ENCODE data around the gene CLASRP.
A peak's percentile ranks its signal among the peaks of the same experiment; 100 is the strongest.
"Not testable (repeated sequence)": the region's sequence is repeated elsewhere in the genome, so short reads cannot be mapped to it uniquely, and the experiment has no call there.

The CLASRP gene

GRCh38 chr19:45100846-45101252 lies 62.0 kb downstream of the CLASRP start:
- Histone ChIP-seq H3K4me1 (ENCODE audit: insufficient read depth, insufficient read length) (peaks cover 34% of the 10 kb centered on the region), H3K36me3 (ENCODE audit: insufficient read depth, insufficient read length, low read length) (peaks cover 29% of the 10 kb centered on the region), H3K9ac (ENCODE audit: insufficient read length, low read depth) (no peak overlapping the region), H3K27me3 (ENCODE audit: insufficient read depth, insufficient read length) (no peaks in the 10 kb centered on the region), H3K4me3 (ENCODE audit: insufficient read length, low read depth) (no peak overlapping the region), H3K9me3 (ENCODE audit: insufficient read depth, low read length) (no peaks in the 10 kb centered on the region)
- DNase-seq (ENCODE audit: low read depth, low spot score), result no peak
- TF ChIP-seq SUZ12 (IDR thresholded peaks at IDR 0.05; ENCODE audit: extremely low read depth, insufficient read depth, insufficient read length), result no peak
- TF ChIP-seq ZNF274 (IDR thresholded peaks at IDR 0.05; ENCODE audit: low read depth, low read length), result no peak
- TF ChIP-seq YY1 (IDR thresholded peaks at IDR 0.05; ENCODE audit: insufficient read depth, insufficient read length), result no peak

GRCh38 chr19:45101806-45102205 lies 63.0 kb downstream of the CLASRP start:
- H3K27me3 ChIP-seq (ENCODE audit: insufficient read depth, insufficient read length), result no peaks in the 10 kb centered on the region
- H3K4me1 ChIP-seq (ENCODE audit: insufficient read depth, insufficient read length), result peaks cover 34% of the 10 kb centered on the region
- no peak overlapping the region for H3K4me3 ChIP-seq (ENCODE audit: insufficient read length, low read depth)
- peaks cover 26% of the 10 kb centered on the region for H3K36me3 ChIP-seq (ENCODE audit: insufficient read depth, insufficient read length, low read length)
- H3K9me3 ChIP-seq (ENCODE audit: insufficient read depth, low read length), result no peaks in the 10 kb centered on the region
- no peak for DNase-seq (ENCODE audit: low read depth, low spot score)
- no peak overlapping the region for H3K9ac ChIP-seq (ENCODE audit: insufficient read length, low read depth)
- TF ChIP-seq SUZ12 (IDR thresholded peaks at IDR 0.05; ENCODE audit: extremely low read depth, insufficient read depth, insufficient read length), result no peak
- no peak for TF ChIP-seq YY1 (IDR thresholded peaks at IDR 0.05; ENCODE audit: insufficient read depth, insufficient read length)
- TF ChIP-seq ZNF274 (IDR thresholded peaks at IDR 0.05; ENCODE audit: low read depth, low read length), result no peak

GRCh38 chr19:45102481-45102880 lies 63.6 kb downstream of the CLASRP start:
- no peak overlapping the region for H3K9ac ChIP-seq (ENCODE audit: insufficient read length, low read depth)
- no peak for TF ChIP-seq SUZ12 (IDR thresholded peaks at IDR 0.05; ENCODE audit: extremely low read depth, insufficient read depth, insufficient read length)
- peaks cover 28% of the 10 kb centered on the region for H3K4me1 ChIP-seq (ENCODE audit: insufficient read depth, insufficient read length)

GRCh38 chr19:45103156-45103507 lies 64.3 kb downstream of the CLASRP start:
- TF ChIP-seq ZNF274 (IDR thresholded peaks at IDR 0.05; ENCODE audit: low read depth, low read length), result no peak
- TF ChIP-seq SUZ12 (IDR thresholded peaks at IDR 0.05; ENCODE audit: extremely low read depth, insufficient read depth, insufficient read length), result no peak
- TF ChIP-seq YY1 (IDR thresholded peaks at IDR 0.05; ENCODE audit: insufficient read depth, insufficient read length), result no peak
- Histone ChIP-seq H3K27me3 (ENCODE audit: insufficient read depth, insufficient read length) (no peaks in the 10 kb centered on the region), H3K36me3 (ENCODE audit: insufficient read depth, insufficient read length, low read length) (peaks cover 26% of the 10 kb centered on the region), H3K4me3 (ENCODE audit: insufficient read length, low read depth) (no peak overlapping the region), H3K9me3 (ENCODE audit: insufficient read depth, low read length) (no peaks in the 10 kb centered on the region), H3K4me1 (ENCODE audit: insufficient read depth, insufficient read length) (peaks cover 21% of the 10 kb centered on the region), H3K9ac (ENCODE audit: insufficient read length, low read depth) (peak overlapping the region; percentile 32)
- DNase-seq (ENCODE audit: low read depth, low spot score), result no peak

More at GRCh38 chr19:45102481-45102880, 63.6 kb downstream of the CLASRP start:
- DNase-seq (ENCODE audit: low read depth, low spot score), result no peak
- Histone ChIP-seq H3K27me3 (ENCODE audit: insufficient read depth, insufficient read length) (no peaks in the 10 kb centered on the region), H3K4me3 (ENCODE audit: insufficient read length, low read depth) (no peak overlapping the region), H3K9me3 (ENCODE audit: insufficient read depth, low read length) (no peaks in the 10 kb centered on the region), H3K36me3 (ENCODE audit: insufficient read depth, insufficient read length, low read length) (peaks cover 26% of the 10 kb centered on the region)

GRCh38 chr19:45103508-45104319 lies 64.9 kb downstream of the CLASRP start:
- H3K27me3 ChIP-seq (ENCODE audit: insufficient read depth, insufficient read length), result no peaks in the 10 kb centered on the region
- H3K4me1 ChIP-seq (ENCODE audit: insufficient read depth, insufficient read length), result peaks cover 16% of the 10 kb centered on the region
- no peak for DNase-seq (ENCODE audit: low read depth, low spot score)
- H3K9me3 ChIP-seq (ENCODE audit: insufficient read depth, low read length), result no peaks in the 10 kb centered on the region
- peaks cover 26% of the 10 kb centered on the region for H3K36me3 ChIP-seq (ENCODE audit: insufficient read depth, insufficient read length, low read length)
- no peak overlapping the region for H3K9ac ChIP-seq (ENCODE audit: insufficient read length, low read depth)
- no peak overlapping the region for H3K4me3 ChIP-seq (ENCODE audit: insufficient read length, low read depth)
- no peak for TF ChIP-seq YY1 (IDR thresholded peaks at IDR 0.05; ENCODE audit: insufficient read depth, insufficient read length)
- TF ChIP-seq SUZ12 (IDR thresholded peaks at IDR 0.05; ENCODE audit: extremely low read depth, insufficient read depth, insufficient read length), result no peak
- no peak for TF ChIP-seq ZNF274 (IDR thresholded peaks at IDR 0.05; ENCODE audit: low read depth, low read length)

GRCh38 chr19:45104658-45105349 lies 66.0 kb downstream of the CLASRP start:
- no peak overlapping the region for H3K9ac ChIP-seq (ENCODE audit: insufficient read length, low read depth)
- peaks cover 17% of the 10 kb centered on the region for H3K36me3 ChIP-seq (ENCODE audit: insufficient read depth, insufficient read length, low read length)
- H3K4me1 ChIP-seq (ENCODE audit: insufficient read depth, insufficient read length), result peaks cover 14% of the 10 kb centered on the region
- TF ChIP-seq ZNF274 (IDR thresholded peaks at IDR 0.05; ENCODE audit: low read depth, low read length) (no peak), YY1 (IDR thresholded peaks at IDR 0.05; ENCODE audit: insufficient read depth, insufficient read length) (no peak), SUZ12 (IDR thresholded peaks at IDR 0.05; ENCODE audit: extremely low read depth, insufficient read depth, insufficient read length) (no peak)
- H3K27me3 ChIP-seq (ENCODE audit: insufficient read depth, insufficient read length), result no peaks in the 10 kb centered on the region
- H3K4me3 ChIP-seq (ENCODE audit: insufficient read length, low read depth), result no peak overlapping the region
- no peak for DNase-seq (ENCODE audit: low read depth, low spot score)
- H3K9me3 ChIP-seq (ENCODE audit: insufficient read depth, low read length), result no peaks in the 10 kb centered on the region

GRCh38 chr19:45106363-45106762 lies 67.5 kb downstream of the CLASRP start:
- not testable (repeated sequence) for H3K9ac ChIP-seq (ENCODE audit: insufficient read length, low read depth); H3K9me3 ChIP-seq (ENCODE audit: insufficient read depth, low read length); DNase-seq (ENCODE audit: low read depth, low spot score); H3K36me3 ChIP-seq (ENCODE audit: insufficient read depth, insufficient read length, low read length); H3K27me3 ChIP-seq (ENCODE audit: insufficient read depth, insufficient read length); H3K4me3 ChIP-seq (ENCODE audit: insufficient read length, low read depth)
- H3K4me1 ChIP-seq (ENCODE audit: insufficient read depth, insufficient read length), result peaks cover 12% of the 10 kb centered on the region

Data from NT2/D1 (cell line).